Activated CD4-positive, CD25-positive, alpha-beta regulatory T cell treated with anti-CD3 and anti-CD28 coated beads, Interleukin-2, amount 50 U/mL, for 24 hours (primary cell): Measurements from ENCODE around the gene DDX41.
"Not testable (repeated sequence)": the region's sequence is repeated elsewhere in the genome, so short reads cannot be mapped to it uniquely, and the experiment has no call there.

Source experiments
- ATAC-seq, 2 donors: fragments of 150-1000 bp; cut with Tn5 transposase; one replicate each; pipeline ENCODE4 v1.10.0; 2021; ENCODE audit warnings: mild to moderate bottlenecking in 1 of 2, moderate library complexity in 1 of 2

DDX41 gene

GRCh38 chr5:177516601-177517568, at the start of gene DDX41:
TSS of gene DDX41 (minus strand) at chr5:177516961. CDS start at chr5:177516945, 16 bp downstream.
- peak; percentile 85 to 86 for ATAC-seq

DNA sequence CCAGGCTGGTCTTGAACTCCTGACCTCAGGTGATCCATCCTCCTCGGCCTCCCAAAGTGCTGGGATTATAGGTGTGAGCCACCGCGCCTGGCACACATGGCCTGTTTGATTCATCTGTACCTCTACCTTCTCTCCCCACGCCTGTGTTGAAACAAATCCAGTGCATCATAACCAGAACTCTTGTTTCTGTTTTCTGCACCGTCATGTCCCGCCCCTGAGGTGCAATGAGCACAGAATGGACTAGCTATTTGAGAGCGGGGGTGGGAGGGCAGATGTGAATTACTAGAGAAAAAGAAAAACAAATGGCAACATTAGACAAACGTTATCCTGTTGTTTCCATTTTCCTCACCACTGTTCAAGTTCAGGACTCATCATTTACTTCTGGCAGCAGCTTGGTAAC, 48.3 kb upstream of the DDX41 start:
- no peak for ATAC-seq

GRCh38 chr5:177559446-177559941, 42.7 kb upstream of the DDX41 start:
- ATAC-seq = not testable (repeated sequence)

DNA sequence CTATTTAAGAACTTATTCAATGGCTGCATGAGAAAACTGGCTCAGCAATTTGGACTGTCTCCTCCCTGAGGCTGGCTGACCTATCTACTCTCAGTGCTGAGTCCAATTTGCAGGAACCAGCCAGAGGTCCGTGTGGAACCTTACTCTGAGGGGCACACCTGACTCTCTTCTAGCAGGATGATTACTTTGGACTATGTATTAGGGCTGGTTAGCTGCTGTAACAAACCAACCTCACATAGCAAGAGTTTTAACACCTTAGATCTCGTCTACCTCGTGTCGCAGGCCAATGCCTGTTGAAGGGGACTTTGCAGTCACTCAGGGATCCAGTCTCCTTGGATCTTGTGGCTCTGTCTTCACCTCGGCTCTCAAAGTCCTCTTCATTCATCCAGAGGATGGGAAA, 41.0 kb upstream of the DDX41 start:
- ATAC-seq = no peak

DNA sequence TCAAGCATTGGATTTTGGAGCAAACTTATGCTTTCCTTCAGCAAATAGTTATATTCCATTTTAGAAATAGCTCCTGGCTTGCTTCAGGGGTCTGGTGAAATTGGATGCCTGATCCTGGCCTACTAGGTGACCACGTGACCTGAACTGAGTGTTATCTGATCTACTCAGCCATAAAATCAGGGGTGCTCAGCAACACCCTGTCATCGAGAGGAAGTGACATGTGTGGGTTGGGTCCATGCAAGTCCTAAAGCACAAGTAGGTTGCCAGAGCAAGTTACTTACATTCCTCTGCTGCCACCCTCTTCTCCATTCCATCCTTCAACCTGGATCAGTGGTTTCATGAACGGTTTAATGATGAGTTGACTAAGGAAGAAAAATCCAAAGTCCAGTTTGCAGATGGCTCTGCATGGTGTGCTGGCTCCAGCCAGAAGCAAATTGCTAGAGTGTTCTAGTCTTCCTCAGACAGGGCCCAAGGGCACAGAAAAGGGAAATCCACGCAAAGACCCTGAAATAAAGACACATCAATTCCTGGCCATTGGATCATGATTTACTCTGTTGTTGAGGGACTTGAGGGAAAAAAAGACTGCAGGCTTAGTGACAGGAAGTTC, 40.4 kb upstream of the DDX41 start:
- no peak for ATAC-seq

GRCh38 chr5:177555665-177556064, 38.9 kb upstream of the DDX41 start:
- no peak for ATAC-seq

- ATAC-seq = no peak
These were observed 38.5 kb upstream of the DDX41 start for GRCh38 chr5:177555228-177555627.

DNA sequence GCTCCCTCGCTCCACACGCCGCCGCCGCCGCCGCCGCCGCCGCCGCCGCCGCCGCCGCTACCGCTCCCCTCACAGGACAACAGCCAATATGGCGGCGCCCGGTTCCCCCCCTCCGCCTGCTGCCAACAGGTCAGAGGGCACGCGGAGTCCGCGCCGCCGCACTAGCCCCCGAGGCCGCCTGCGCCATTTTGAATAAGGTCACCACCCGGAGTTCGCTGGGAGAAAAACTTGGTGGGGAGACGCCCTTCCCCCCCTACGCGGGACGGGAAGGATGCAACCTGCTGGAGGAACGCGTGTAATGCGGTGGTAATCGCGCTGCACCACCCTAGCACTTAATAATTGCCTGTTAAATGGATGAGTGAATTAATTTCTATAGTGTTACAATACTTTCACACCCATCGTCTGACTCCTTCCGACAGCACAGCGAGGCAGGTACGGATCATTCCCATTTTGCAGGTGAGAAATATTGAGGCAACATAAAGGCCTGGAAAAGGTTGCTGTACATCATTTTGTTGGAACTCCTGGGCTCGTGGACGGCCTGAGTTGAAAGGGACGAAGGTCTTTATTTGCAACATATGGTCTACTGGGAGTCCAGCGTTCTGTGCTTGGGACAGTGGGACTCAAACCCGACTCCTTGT, 37.8 kb upstream of the DDX41 start, which contains the start of gene FAM193B:
Gene FAM193B, minus strand, starts transcription at position 90 of the 638 bp plus-strand sequence. CDS start 105 bp downstream, outside the sequence.
- ATAC-seq = peak; percentile 98

DNA sequence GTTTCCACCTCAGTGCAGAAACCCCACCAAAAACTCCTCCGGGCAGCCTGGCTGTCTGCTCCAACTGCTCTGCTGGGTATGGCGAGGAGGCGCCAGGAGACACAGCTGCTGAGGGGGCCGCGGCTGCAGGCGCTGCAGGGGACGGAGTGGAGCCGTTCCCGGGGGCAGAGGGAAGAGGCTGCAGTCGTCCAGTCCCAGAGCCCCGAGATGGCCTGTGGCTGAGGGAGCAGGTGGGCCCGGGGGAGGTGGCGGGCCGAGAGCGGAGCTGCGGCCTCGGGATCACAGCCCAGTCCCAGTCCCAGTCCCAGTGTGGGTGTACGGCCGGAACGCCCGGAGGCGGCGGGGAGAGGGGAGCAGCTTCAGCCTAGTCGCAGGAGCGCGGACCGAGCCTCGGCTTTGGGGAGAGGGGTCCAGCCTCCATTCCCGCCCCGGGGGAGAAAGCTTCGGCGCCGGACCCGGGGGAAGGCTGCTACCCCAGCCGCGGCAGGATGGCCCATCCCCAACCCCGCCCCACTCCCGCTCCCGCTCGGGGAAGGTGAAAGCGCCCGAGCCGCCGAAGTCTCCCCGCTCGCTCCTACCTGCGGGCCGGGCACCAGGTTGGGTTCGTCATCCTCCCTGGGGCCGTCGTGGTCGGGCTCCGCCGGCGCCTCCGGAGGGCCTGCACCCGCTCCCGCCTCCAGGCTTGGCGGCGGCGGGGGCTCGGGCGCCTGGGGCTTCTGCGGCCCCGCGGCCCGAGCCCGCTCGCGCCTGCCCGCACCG, 37.1 kb upstream of the DDX41 start:
- peak; percentile 46 to 51 for ATAC-seq

- ATAC-seq = no peak
These were observed 36.2 kb upstream of the DDX41 start for GRCh38 chr5:177552839-177553455.

GRCh38 chr5:177550122-177550521, 33.4 kb upstream of the DDX41 start:
- ATAC-seq = no peak

DNA sequence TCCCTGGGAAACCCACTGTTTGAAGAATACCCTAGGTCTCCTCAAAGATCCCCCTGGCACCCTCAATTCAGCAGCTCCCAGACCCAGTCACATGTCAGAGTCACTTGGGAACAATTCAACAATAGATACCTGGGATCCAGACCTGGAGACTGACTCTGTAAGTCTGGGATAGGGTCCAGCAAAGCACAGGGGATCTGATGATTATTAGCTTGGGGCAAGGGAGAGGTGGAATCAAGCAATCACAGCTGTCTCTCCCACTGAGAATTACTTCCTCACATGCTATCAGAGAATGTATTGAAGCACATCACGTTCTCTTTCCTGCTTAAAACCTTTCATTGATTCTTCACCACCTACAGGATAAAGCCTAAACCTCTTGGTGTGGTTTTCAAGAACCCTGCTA, 31.7 kb upstream of the DDX41 start:
- no peak for ATAC-seq

DNA sequence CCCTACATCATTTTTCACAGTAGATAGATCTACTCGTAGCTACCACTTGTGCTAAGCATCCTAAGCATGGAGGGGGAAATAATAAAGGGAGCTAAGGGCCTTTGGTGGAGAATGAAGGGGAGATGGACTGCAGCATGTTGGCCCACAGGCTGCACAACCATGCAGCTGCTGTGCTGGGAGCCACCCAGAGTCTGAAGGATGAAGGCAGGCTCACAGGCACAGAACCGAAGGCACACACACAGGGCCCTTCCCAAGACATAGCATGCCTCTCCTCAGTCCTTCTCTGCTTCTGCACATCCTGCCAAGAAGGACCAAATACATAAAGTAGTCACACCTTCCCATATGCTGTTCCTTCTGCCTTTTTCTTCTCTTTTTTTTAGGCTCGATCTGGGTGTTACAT, 31.0 kb upstream of the DDX41 start:
- ATAC-seq = no peak

- ATAC-seq = peak; percentile 61 to 79
These were observed 29.5 kb upstream of the DDX41 start for GRCh38 chr5:177546258-177546741.

DNA sequence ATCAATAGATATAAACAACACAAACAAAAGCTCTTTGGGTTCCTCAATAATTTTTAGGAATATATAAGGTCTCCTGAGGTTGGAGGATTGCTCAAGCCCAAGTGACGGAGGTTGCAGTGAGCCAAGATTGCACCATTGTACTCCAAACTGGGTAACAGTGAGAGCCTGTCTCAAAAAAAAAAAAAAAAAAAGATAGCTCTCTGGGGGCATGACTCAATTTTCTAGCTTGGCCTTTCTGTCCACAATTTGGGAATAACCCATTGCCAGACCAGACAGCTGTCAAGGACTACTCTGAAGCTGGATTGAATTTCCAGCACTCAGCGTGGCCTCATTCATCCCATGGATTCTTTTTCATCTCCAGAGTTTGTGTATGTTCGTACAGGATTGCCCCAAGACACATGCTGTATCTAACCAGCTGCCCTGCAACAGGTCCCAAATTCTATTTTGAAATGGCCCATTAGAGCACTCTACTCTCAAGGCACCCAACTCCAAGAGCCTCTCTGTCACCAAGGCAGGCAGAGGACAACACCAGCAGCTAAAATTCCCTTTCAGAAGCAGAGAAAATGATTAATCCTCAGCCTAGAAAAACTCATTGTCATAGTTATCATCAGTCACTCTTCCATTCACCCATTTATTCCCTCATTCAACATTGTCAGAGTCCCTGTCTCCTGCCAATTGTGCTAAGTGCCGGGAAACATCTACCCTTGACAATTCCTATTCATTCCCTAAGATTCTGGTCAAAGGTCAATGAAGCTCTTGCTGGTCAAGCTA, 28.9 kb upstream of the DDX41 start:
- no peak for ATAC-seq

- ATAC-seq = no peak
These were observed 26.2 kb upstream of the DDX41 start for GRCh38 chr5:177542816-177543465.

- no peak for ATAC-seq
These were observed 23.7 kb upstream of the DDX41 start for GRCh38 chr5:177540438-177540837.

- ATAC-seq = no peak
These were observed 22.6 kb upstream of the DDX41 start for GRCh38 chr5:177539411-177539810.

DNA sequence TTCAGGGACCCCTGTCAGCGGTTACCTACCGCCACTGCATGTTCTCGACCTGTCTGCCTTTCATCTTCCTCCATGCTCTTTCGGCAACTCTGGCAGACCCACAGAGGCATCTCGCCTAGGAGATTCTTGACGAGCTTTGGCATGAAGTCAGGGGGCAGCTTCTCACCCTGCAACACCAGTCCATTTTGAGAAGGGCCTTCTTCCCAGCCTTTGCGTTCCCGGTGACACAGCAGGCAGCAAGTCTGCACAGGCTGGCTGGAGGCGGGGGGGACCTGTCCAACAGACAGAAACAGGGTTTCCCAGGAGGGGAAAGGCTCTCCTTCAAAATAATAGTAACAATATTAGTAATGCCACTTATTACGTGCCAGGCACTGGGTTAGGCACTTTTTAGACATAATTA, 22.1 kb upstream of the DDX41 start:
- no peak for ATAC-seq
